ENCODE data around the gene GAB2.

GRCh38 chr11:78391424-78391823 lies 26.2 kb downstream of the GAB2 start:
- TF ChIP-seq TAF1 (IDR thresholded peaks at IDR 0.05; ENCODE audit: borderline replicate concordance, insufficient read depth, low read length) = no peak
- TF ChIP-seq REST (IDR thresholded peaks at IDR 0.05; ENCODE audit: insufficient read depth in 1 of 2, low read depth in 2 of 2, low read length in 2 of 2) = no peak
- TF ChIP-seq SIN3A (IDR thresholded peaks at IDR 0.05; ENCODE audit: borderline replicate concordance, insufficient read depth, low read length) = no peak
